Activated CD8-positive, alpha-beta T cell treated with anti-CD3 and anti-CD28 coated beads for 36 hours (primary cell): ENCODE measurements around the gene ENO4. TPM values are rescaled to one million over a fixed set of nuclear protein-coding genes. Genes with fewer than 3 reads are reported as not detected.

Experiments
- ATAC-seq: fragments of 200-7000 bp; cut with Tn5 transposase; one replicate; pipeline ENCODE4 v1.10.0; 2021; ENCODE audit warnings: mild to moderate bottlenecking, moderate library complexity
- CTCF ChIA-PET: fragments of 350-600 bp; sonication (Branson Sonifier 250); formaldehyde crosslinking; loops from one replicate; lab custom pipeline; 2021; ENCODE audit warnings: antibody characterized with exemption; lab: Charles Lee
- POLR2A ChIA-PET: fragments of 350-600 bp; sonication (Branson Sonifier 250); formaldehyde crosslinking; loops from one replicate; lab custom pipeline; 2021; ENCODE audit warnings: antibody characterized with exemption; lab: Charles Lee
- DNase-seq: peaks from one replicate; pipeline ENCODE4 v3.0.0-alpha.2; 2020
- H3K27ac Mint-ChIP-seq: one replicate; pipeline ENCODE4 v1.8.0; 2021; ENCODE audit warnings: mild to moderate bottlenecking, mixed read lengths
- H3K27me3 Mint-ChIP-seq: one replicate; pipeline ENCODE4 v1.8.0; 2021; ENCODE audit warnings: mixed read lengths
- H3K36me3 Mint-ChIP-seq: one replicate; pipeline ENCODE4 v1.8.0; 2021; ENCODE audit warnings: low read depth, mixed read lengths
- H3K4me1 Mint-ChIP-seq: one replicate; pipeline ENCODE4 v1.8.0; 2021; ENCODE audit warnings: low read depth, mixed read lengths
- H3K4me3 Mint-ChIP-seq: one replicate; pipeline ENCODE4 v1.8.0; 2021; ENCODE audit warnings: mild to moderate bottlenecking, moderate library complexity, mixed read lengths
- H3K9me3 Mint-ChIP-seq: one replicate; pipeline ENCODE4 v1.8.0; 2021; ENCODE audit warnings: mixed read lengths
- CTCF ChIP-seq: fragments of 200-600 bp; IDR thresholded peaks from one replicate; pipeline ENCODE4 v1.8.0; 2022; ENCODE audit warnings: antibody characterized with exemption, mild to moderate bottlenecking
- intact Hi-C: fragments of 100-400 bp; cut with micrococcal nuclease; formaldehyde crosslinking; loops from one replicate; pipeline ENCODE4 v1.10.0; 2022
- total RNA-seq, 2 experiments: library from RNA; stranded (reverse); gene quantifications; one replicate each; pipeline ENCODE4 v1.2.3, GENCODE V29; 2021

The ENO4 gene
- total RNA-seq, 2 experiments from 2014 or later: not detected

- Mint-ChIP-seq H3K9me3 (no peaks in the 10 kb centered on the region), H3K27ac (no peak overlapping the region), H3K36me3 (no peaks in the 10 kb centered on the region), H3K4me1 (no peaks in the 10 kb centered on the region), H3K27me3 (peaks cover 9% of the 10 kb centered on the region), H3K4me3 (no peak overlapping the region)
- intact Hi-C loops: no loop called here
- ChIA-PET POLR2A (no interaction called here), CTCF (interaction anchor here (0.8 to 2.2 kb wide), 3 partner anchors 15 to 48 kb away, joined by 3 to 5 read pairs (median 4); no protein-coding TSS in a partner anchor)
- DNase-seq (no peak), ATAC-seq (no peak)
- no peak for TF ChIP-seq CTCF
Observed at GRCh38 chr10:116836083-116836482, 13.2 kb upstream of the ENO4 start.

GRCh38 chr10:116836902-116837523 lies 12.3 kb upstream of the ENO4 start:
- no peaks in the 10 kb centered on the region for H3K9me3 Mint-ChIP-seq
- no peak for DNase-seq
- ChIA-PET CTCF (interaction anchor here (1.4 to 2.2 kb wide), 3 partner anchors 40 to 338 kb away, joined by 4 to 5 read pairs (median 5); no protein-coding TSS in a partner anchor), POLR2A (interaction anchor here (0.6 kb wide), 1 partner anchor 186 kb away, joined by 3 read pairs; no protein-coding TSS in a partner anchor)
- no peaks in the 10 kb centered on the region for H3K36me3 Mint-ChIP-seq
- no peaks in the 10 kb centered on the region for H3K4me1 Mint-ChIP-seq
- H3K4me3 Mint-ChIP-seq: no peak overlapping the region
- intact Hi-C loops: no loop called here
- ATAC-seq: no peak
- no peak overlapping the region for H3K27ac Mint-ChIP-seq
- peaks cover 6% of the 10 kb centered on the region for H3K27me3 Mint-ChIP-seq
- TF ChIP-seq CTCF: no peak

DNA sequence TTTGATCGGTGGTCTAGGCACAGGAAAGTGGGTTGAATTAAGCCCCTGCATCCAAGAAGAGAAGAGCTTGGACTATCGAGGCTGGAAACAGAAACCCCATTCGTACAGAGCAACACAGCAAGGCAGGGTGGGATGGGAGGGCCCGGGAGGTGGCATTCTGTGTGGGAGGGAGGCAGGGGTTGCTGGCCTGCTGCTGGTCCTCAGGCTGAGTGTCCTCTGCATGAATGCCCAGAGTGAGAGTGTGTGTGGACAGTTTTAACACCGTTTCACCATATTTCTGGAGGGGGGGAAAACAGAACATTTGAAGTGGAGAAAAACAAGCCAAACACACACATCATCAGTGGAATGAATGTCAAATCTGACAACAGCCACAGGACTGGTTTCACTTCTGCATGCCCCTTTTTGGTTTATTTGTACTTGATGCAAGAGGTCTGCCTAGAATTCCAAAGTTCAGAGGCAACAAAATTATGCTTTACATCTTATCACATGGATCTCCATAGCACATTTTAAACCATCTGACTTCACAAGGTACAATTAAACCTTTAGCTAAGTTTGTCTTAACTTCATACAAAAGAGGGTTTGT lies 11.1 kb upstream of the ENO4 start:
- DNase-seq (no peak), ATAC-seq (no peak)
- Mint-ChIP-seq H3K9me3 (no peaks in the 10 kb centered on the region), H3K36me3 (no peaks in the 10 kb centered on the region), H3K27me3 (peaks cover 3% of the 10 kb centered on the region), H3K4me3 (no peak overlapping the region), H3K27ac (no peak overlapping the region), H3K4me1 (no peaks in the 10 kb centered on the region)
- intact Hi-C loops: no loop called here
- ChIA-PET CTCF (interaction anchor here (1.4 kb wide), 1 partner anchor 41 kb away, joined by 4 read pairs; no protein-coding TSS in a partner anchor), POLR2A (no interaction called here)
- no peak for TF ChIP-seq CTCF

DNA sequence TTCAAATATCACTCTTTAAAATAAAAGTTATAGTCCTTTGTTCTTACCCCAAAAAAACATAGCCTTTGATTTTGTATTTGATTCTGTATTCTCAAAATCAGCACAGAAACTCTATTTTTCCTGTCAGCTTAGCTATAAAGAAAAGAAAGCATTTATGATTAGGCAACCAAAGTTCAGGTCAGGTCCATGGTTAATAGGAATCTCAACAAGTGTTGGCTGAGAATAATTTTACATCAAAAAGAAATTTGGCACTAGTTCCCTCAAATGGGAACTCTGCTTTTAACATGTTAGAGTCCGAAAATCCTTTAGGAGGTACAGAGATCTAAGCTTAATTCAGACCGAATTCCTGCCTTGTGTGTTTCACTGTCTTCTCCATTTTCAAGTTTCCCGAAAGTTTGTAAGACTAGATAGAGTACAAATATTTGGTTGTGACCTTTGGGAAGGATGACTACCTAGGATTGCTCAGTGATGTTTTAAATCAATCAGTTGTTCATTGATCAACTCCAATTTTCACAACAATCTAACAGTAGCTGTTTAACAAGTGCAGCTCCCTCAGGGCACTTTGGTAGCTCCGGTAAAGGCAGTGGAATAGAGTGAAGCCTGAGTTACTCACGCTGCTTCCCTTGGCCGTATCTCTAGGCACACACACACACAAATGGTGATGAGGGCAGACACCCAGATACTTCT lies 8.8 kb upstream of the ENO4 start:
- H3K4me1 Mint-ChIP-seq: no peaks in the 10 kb centered on the region
- DNase-seq (no peak), ATAC-seq (no peak)
- peaks cover 8% of the 10 kb centered on the region for H3K27me3 Mint-ChIP-seq
- no peaks in the 10 kb centered on the region for H3K36me3 Mint-ChIP-seq
- ChIA-PET POLR2A (interaction anchor here (0.8 kb wide), 1 partner anchor 17 kb away, joined by 4 read pairs; no protein-coding TSS in a partner anchor), CTCF (no interaction called here)
- no peak overlapping the region for H3K27ac Mint-ChIP-seq
- no peak for TF ChIP-seq CTCF
- H3K4me3 Mint-ChIP-seq: no peak overlapping the region
- intact Hi-C loops: no loop called here
- no peaks in the 10 kb centered on the region for H3K9me3 Mint-ChIP-seq

GRCh38 chr10:116845823-116846222 lies 3.5 kb upstream of the ENO4 start:
- ChIA-PET POLR2A (no interaction called here), CTCF (no interaction called here)
- no peaks in the 10 kb centered on the region for H3K36me3 Mint-ChIP-seq
- ATAC-seq (no peak), DNase-seq (no peak)
- no peak for TF ChIP-seq CTCF
- intact Hi-C loops: no loop called here
- peaks cover 7% of the 10 kb centered on the region for H3K4me1 Mint-ChIP-seq
- no peak overlapping the region for H3K27ac Mint-ChIP-seq
- peaks cover 43% of the 10 kb centered on the region for H3K27me3 Mint-ChIP-seq
- H3K9me3 Mint-ChIP-seq: no peaks in the 10 kb centered on the region
- H3K4me3 Mint-ChIP-seq: no peak overlapping the region
